K562 (cell line): Measurements from ENCODE around the gene ING2. TPM values are rescaled to one million over a fixed set of nuclear protein-coding genes. Genes with fewer than 3 reads are reported as not detected.
A peak's percentile ranks its signal among the peaks of the same experiment; 100 is the strongest.

ENCODE experiments used
- ESRRA ChIP-seq: fragments of 450-650 bp; IDR thresholded peaks from 2 replicates; pipeline ENCODE4 v1.6.1; 2014; ENCODE audit warnings: low read depth, mild to moderate bottlenecking, moderate library complexity, borderline replicate concordance
- GABPB1 ChIP-seq: sonication (generic); formaldehyde crosslinking; IDR thresholded peaks from 2 replicates; pipeline ENCODE4 v1.8.0; 2022; ENCODE audit warnings: mild to moderate bottlenecking, missing genetic modification reagents
- HDAC6 ChIP-seq: IDR thresholded peaks from 2 replicates; pipeline ENCODE4 v1.6.1; 2012; ENCODE audit warnings: low read depth, mild to moderate bottlenecking, control low read depth, inconsistent platforms, low read length, moderate library complexity
- KAT7 ChIP-seq: sonication (generic); formaldehyde crosslinking; IDR thresholded peaks from 2 replicates; pipeline ENCODE4 v1.8.0; 2022; ENCODE audit warnings: missing genetic modification reagents, mild to moderate bottlenecking, borderline replicate concordance
- KLF6 ChIP-seq: fragments of 250-450 bp; sonication (Bioruptor Pico); IDR thresholded peaks from 2 replicates; pipeline ENCODE4 v1.4.0; 2020; ENCODE audit warnings: mild to moderate bottlenecking, moderate library complexity, borderline replicate concordance
- MEF2A ChIP-seq: IDR thresholded peaks from 2 replicates; pipeline ENCODE4 v1.6.1; 2011; ENCODE audit warnings: low read depth, mild to moderate bottlenecking, low read length, moderate library complexity; ENCODE audit not compliant: control insufficient read depth
- RB1 ChIP-seq: fragments of 450-650 bp; IDR thresholded peaks from 2 replicates; pipeline ENCODE4 v1.6.1; 2017; ENCODE audit warnings: low read depth, mild to moderate bottlenecking
- RCOR1 ChIP-seq, 2 experiments: IDR thresholded peaks; 2 replicates each; pipeline ENCODE4 v1.6.1; 2012; ENCODE audit warnings: low read depth in 2 of 2, low read length in 2 of 2, borderline replicate concordance in 1 of 2, improper control_type of control experiment in 1 of 2
- SETDB1 ChIP-seq: IDR thresholded peaks from one replicate; pipeline ENCODE4 v1.6.1; 2012; ENCODE audit warnings: low read length, control low read depth, inconsistent platforms
- SNIP1 ChIP-seq: fragments of 450-650 bp; IDR thresholded peaks from 2 replicates; pipeline ENCODE4 v1.7.1; 2017; ENCODE audit warnings: low read depth, mild to moderate bottlenecking
- SP2 ChIP-seq: IDR thresholded peaks from 2 replicates; pipeline ENCODE4 v1.6.1; 2011; ENCODE audit warnings: mild to moderate bottlenecking, low read depth, low read length, moderate library complexity; ENCODE audit not compliant: poor library complexity, severe bottlenecking; ENCODE audit errors: extremely low read depth
- ZFX ChIP-seq: sonication (generic); formaldehyde crosslinking; IDR thresholded peaks from 2 replicates; pipeline ENCODE4 v1.8.0; 2022; ENCODE audit warnings: mild to moderate bottlenecking, missing genetic modification reagents, moderate library complexity
- ZNF717 ChIP-seq: fragments of 250-450 bp; sonication (Bioruptor Pico); IDR thresholded peaks from 2 replicates; pipeline ENCODE4 v1.5.0; 2021
- polyA plus RNA-seq, 8 experiments: library from polyadenylated mRNA; depleted of rRNA in 4 of 8; stranded (reverse) in 5 of 8; unstranded in 3 of 8; fragments of >200 nt; fragmentation: Nextera tagmentation in 2 of 8; fragmentation: Illumina TruSeq in 1 of 8; extraction: Ambion mirVana in 2 of 8; extraction: Trizol in 1 of 8; gene quantifications; 2 replicates each; pipeline versions ENCODE4 v1.2.1 to v1.2.3, GENCODE V29; 2011 to 2014; ENCODE audit warnings: inconsistent platforms in 1 of 8, missing spikeins in 1 of 8
- total RNA-seq, 7 experiments: library from RNA; depleted of rRNA in 6 of 7; stranded (reverse); fragments of >200 nt in 6 of 7; fragmentation: Illumina TruSeq in 2 of 7; extraction: Trizol in 2 of 7; gene quantifications; 2 replicates each; pipeline versions ENCODE4 v1.2.1 to v1.2.3, GENCODE V29; 2011 to 2021; ENCODE audit warnings: low replicate concordance in 1 of 7
- TF ChIP-seq, protein P1 (sequence below), 2 experiments: IDR thresholded peaks; 2 replicates each; pipeline ENCODE4 v1.6.1; 2012; ENCODE audit warnings: improper control_type of control experiment in 2 of 2, low read depth in 2 of 2, low read length in 2 of 2, borderline replicate concordance in 1 of 2
- TF ChIP-seq, protein P2 (sequence below): IDR thresholded peaks from 3 replicates; pipeline ENCODE4 v1.6.1; 2011; ENCODE audit warnings: borderline replicate concordance, mild to moderate bottlenecking; ENCODE audit not compliant: insufficient read length, insufficient read depth
- TF ChIP-seq, protein P3 (sequence below), 3 experiments: IDR thresholded peaks in 2 of 3; conservative IDR thresholded peaks in 1 of 3; 2 replicates each; pipeline ENCODE4 v1.5.1; 2011 to 2012; ENCODE audit warnings: low read length in 3 of 3, mild to moderate bottlenecking in 3 of 3, control low read depth in 2 of 3, improper control_type of control experiment in 1 of 3, inconsistent platforms in 1 of 3, low read depth in 1 of 3, mixed read lengths in 1 of 3, moderate library complexity in 1 of 3; ENCODE audit not compliant: insufficient read depth in 2 of 3
- TF ChIP-seq, protein P4 (sequence below): IDR thresholded peaks from 2 replicates; pipeline ENCODE4 v1.6.1; 2016; ENCODE audit warnings: missing genetic modification characterization, missing compliant biosample characterization

Gene ING2
- total and polyA plus RNA-seq, 9 of the 15 experiments (the other 6 are each of a cell fraction or from before 2014, with no cell fraction given), result 2.9 to 21.4 (median 12.4) TPM

DNA sequence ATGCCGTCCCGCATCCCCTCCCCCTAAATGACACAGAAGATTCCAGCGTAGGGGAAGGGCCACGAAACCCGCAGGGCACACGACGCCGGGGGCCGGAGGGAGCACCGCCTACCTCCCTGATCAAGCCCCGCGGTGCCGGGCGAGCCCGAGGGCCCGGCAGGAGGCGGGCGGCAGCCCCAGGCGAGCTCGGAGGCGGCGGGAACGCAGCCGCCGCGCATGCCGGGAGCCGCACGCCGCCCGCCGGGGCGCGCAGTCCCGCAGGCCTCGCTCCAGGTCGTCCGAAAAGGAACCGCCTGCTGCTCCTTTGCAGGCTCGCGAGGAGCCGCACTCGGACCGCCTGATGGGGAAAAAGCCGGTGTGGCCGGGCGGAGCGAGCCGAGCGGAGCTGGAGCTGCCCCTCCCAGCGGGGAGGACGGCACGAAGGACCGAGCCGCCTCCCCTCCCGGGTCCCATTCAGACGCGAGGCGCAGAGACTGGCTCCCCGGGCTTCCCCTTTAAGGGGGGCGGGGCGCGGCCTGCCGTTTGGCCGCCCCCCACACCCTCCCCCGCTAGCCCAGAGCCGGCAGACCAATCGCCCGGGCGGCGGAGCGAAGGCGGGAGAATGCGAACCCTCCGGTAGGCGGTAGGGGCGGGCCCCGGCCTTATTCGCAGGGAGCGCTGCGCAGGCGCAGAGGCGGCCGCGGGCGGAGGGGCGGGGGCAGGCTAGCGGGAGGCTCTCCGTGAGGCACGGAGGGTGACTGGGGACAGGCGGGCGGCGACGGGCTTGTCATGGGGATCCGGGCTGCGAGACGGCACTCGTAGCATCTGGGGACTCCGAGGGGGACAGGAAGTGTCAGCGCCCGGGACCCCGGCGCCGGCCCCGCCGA, 561 bp upstream of the ING2 start (continued):
- TF ChIP-seq KLF6 (no peak), SNIP1 (peak; percentile 86), ZFX (peak; percentile 94), HDAC6 (no peak), MEF2A (no peak), RCOR1 (IDR thresholded peaks at IDR 0.05; ENCODE audit: borderline replicate concordance in 1 of 2, low read depth in 2 of 2, low read length in 2 of 2) (peak in 1 of 2 experiments; percentile 19; a peak in 1 of 4 replicates), ZNF717 (CRISPR knock-in tag) (no peak), KAT7 (CRISPR knock-in tag) (peak; percentile 72; the same call in 1 of the 2 replicates), SP2 (peak; percentile 12), SETDB1 (no peak), RB1 (peak; percentile 91), ESRRA (peak; percentile 32; the same call in 1 of the 2 replicates), GABPB1 (CRISPR knock-in tag) (peak; percentile 72)
- TF ChIP-seq, protein P1, sequence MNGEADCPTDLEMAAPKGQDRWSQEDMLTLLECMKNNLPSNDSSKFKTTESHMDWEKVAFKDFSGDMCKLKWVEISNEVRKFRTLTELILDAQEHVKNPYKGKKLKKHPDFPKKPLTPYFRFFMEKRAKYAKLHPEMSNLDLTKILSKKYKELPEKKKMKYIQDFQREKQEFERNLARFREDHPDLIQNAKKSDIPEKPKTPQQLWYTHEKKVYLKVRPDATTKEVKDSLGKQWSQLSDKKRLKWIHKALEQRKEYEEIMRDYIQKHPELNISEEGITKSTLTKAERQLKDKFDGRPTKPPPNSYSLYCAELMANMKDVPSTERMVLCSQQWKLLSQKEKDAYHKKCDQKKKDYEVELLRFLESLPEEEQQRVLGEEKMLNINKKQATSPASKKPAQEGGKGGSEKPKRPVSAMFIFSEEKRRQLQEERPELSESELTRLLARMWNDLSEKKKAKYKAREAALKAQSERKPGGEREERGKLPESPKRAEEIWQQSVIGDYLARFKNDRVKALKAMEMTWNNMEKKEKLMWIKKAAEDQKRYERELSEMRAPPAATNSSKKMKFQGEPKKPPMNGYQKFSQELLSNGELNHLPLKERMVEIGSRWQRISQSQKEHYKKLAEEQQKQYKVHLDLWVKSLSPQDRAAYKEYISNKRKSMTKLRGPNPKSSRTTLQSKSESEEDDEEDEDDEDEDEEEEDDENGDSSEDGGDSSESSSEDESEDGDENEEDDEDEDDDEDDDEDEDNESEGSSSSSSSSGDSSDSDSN (IDR thresholded peaks at IDR 0.05; ENCODE audit: borderline replicate concordance in 1 of 2, low read depth in 2 of 2, low read length in 2 of 2), result peak; percentile 87 to 97
- TF ChIP-seq, protein P2, sequence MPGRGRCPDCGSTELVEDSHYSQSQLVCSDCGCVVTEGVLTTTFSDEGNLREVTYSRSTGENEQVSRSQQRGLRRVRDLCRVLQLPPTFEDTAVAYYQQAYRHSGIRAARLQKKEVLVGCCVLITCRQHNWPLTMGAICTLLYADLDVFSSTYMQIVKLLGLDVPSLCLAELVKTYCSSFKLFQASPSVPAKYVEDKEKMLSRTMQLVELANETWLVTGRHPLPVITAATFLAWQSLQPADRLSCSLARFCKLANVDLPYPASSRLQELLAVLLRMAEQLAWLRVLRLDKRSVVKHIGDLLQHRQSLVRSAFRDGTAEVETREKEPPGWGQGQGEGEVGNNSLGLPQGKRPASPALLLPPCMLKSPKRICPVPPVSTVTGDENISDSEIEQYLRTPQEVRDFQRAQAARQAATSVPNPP, result no peak
- TF ChIP-seq, protein P3, sequence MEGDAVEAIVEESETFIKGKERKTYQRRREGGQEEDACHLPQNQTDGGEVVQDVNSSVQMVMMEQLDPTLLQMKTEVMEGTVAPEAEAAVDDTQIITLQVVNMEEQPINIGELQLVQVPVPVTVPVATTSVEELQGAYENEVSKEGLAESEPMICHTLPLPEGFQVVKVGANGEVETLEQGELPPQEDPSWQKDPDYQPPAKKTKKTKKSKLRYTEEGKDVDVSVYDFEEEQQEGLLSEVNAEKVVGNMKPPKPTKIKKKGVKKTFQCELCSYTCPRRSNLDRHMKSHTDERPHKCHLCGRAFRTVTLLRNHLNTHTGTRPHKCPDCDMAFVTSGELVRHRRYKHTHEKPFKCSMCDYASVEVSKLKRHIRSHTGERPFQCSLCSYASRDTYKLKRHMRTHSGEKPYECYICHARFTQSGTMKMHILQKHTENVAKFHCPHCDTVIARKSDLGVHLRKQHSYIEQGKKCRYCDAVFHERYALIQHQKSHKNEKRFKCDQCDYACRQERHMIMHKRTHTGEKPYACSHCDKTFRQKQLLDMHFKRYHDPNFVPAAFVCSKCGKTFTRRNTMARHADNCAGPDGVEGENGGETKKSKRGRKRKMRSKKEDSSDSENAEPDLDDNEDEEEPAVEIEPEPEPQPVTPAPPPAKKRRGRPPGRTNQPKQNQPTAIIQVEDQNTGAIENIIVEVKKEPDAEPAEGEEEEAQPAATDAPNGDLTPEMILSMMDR (IDR thresholded peaks at IDR 0.05 in 2 of 3, conservative IDR thresholded peaks at IDR 0.05 in 1 of 3; ENCODE audit: insufficient read depth in 2 of 3, low read depth in 1 of 3, low read length in 3 of 3), result peak in 2 of 3 experiments; percentile 57 to 67; a peak in 4 of 6 replicates
- TF ChIP-seq, protein P4, sequence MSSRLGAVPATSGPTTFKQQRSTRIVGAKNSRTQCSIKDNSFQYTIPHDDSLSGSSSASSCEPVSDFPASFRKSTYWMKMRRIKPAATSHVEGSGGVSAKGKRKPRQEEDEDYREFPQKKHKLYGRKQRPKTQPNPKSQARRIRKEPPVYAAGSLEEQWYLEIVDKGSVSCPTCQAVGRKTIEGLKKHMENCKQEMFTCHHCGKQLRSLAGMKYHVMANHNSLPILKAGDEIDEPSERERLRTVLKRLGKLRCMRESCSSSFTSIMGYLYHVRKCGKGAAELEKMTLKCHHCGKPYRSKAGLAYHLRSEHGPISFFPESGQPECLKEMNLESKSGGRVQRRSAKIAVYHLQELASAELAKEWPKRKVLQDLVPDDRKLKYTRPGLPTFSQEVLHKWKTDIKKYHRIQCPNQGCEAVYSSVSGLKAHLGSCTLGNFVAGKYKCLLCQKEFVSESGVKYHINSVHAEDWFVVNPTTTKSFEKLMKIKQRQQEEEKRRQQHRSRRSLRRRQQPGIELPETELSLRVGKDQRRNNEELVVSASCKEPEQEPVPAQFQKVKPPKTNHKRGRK (tag), result no peak
